NB4 (cell line): ENCODE measurements around the gene CDC34.

ENCODE experiments used
- CTCF ChIP-seq: IDR thresholded peaks from one replicate; pipeline ENCODE4 v1.5.1; 2012; ENCODE audit warnings: low read depth, low read length
- POLR2A ChIP-seq: IDR thresholded peaks from 2 replicates; pipeline ENCODE4 v1.6.1; 2011; ENCODE audit warnings: mild to moderate bottlenecking; ENCODE audit not compliant: insufficient read length; ENCODE audit errors: extremely low read depth

- TF ChIP-seq CTCF (no peak), POLR2A (no peak)
These were observed 26.9 kb upstream of the CDC34 start for GRCh38 chr19:504616-505015.
